Measurements from ENCODE around the gene PPCDC.

Gene PPCDC

GRCh38 chr15:75019916-75020315 is 3.5 kb upstream of the PPCDC start:
- H3K4me3 ChIP-seq (ENCODE audit: low read length), result no peak overlapping the region
- no peaks in the 10 kb centered on the region for H3K27me3 ChIP-seq (replicated peaks; ENCODE audit: control insufficient read depth, insufficient read depth, low read length)
- no peak for DNase-seq (ENCODE audit: low read depth)
- H3K9ac ChIP-seq (ENCODE audit: low read length), result no peak overlapping the region
- H3K9me3 ChIP-seq (ENCODE audit: control insufficient read depth, low read length), result no peaks in the 10 kb centered on the region
- H3K4me1 ChIP-seq (ENCODE audit: control insufficient read depth, insufficient read depth, low read length), result peaks cover 14% of the 10 kb centered on the region
- H3K36me3 ChIP-seq (ENCODE audit: control insufficient read depth, insufficient read depth, low read length, severe bottlenecking), result peaks cover 12% of the 10 kb centered on the region

GRCh38 chr15:75021341-75021740 is 2.0 kb upstream of the PPCDC start:
- Histone ChIP-seq H3K27me3 (replicated peaks; ENCODE audit: control insufficient read depth, insufficient read depth, low read length) (no peaks in the 10 kb centered on the region), H3K9me3 (ENCODE audit: control insufficient read depth, low read length) (no peaks in the 10 kb centered on the region), H3K4me3 (ENCODE audit: low read length) (no peak overlapping the region), H3K4me1 (ENCODE audit: control insufficient read depth, insufficient read depth, low read length) (peaks cover 14% of the 10 kb centered on the region), H3K36me3 (ENCODE audit: control insufficient read depth, insufficient read depth, low read length, severe bottlenecking) (peaks cover 13% of the 10 kb centered on the region), H3K9ac (ENCODE audit: low read length) (no peak overlapping the region)
- DNase-seq (ENCODE audit: low read depth), result no peak

GRCh38 chr15:75022783-75023180 is 608 bp upstream of the PPCDC start:
- DNase-seq (ENCODE audit: low read depth), result no peak
- peaks cover 4% of the 10 kb centered on the region for H3K36me3 ChIP-seq (ENCODE audit: control insufficient read depth, insufficient read depth, low read length, severe bottlenecking)
- peaks cover 14% of the 10 kb centered on the region for H3K4me1 ChIP-seq (ENCODE audit: control insufficient read depth, insufficient read depth, low read length)
- H3K4me3 ChIP-seq (ENCODE audit: low read length), result no peak overlapping the region
- peak overlapping the region; percentile 100 for H3K9ac ChIP-seq (ENCODE audit: low read length)
- no peaks in the 10 kb centered on the region for H3K27me3 ChIP-seq (replicated peaks; ENCODE audit: control insufficient read depth, insufficient read depth, low read length)
- H3K9me3 ChIP-seq (ENCODE audit: control insufficient read depth, low read length), result no peaks in the 10 kb centered on the region

GRCh38 chr15:75023872-75024636 is 664 bp downstream of the PPCDC start:
- peak overlapping the region; percentile 99 for H3K4me3 ChIP-seq (ENCODE audit: low read length)
- H3K9me3 ChIP-seq (ENCODE audit: control insufficient read depth, low read length), result no peaks in the 10 kb centered on the region
- no peaks in the 10 kb centered on the region for H3K27me3 ChIP-seq (replicated peaks; ENCODE audit: control insufficient read depth, insufficient read depth, low read length)
- DNase-seq (ENCODE audit: low read depth), result peak; percentile 54
- H3K9ac ChIP-seq (ENCODE audit: low read length), result peak overlapping the region; percentile 100
- peaks cover 4% of the 10 kb centered on the region for H3K36me3 ChIP-seq (ENCODE audit: control insufficient read depth, insufficient read depth, low read length, severe bottlenecking)
- H3K4me1 ChIP-seq (ENCODE audit: control insufficient read depth, insufficient read depth, low read length), result peaks cover 19% of the 10 kb centered on the region

GRCh38 chr15:75025107-75025506 is 1.7 kb downstream of the PPCDC start:
- H3K4me1 ChIP-seq (ENCODE audit: control insufficient read depth, insufficient read depth, low read length), result peaks cover 24% of the 10 kb centered on the region
- H3K27me3 ChIP-seq (replicated peaks; ENCODE audit: control insufficient read depth, insufficient read depth, low read length), result no peaks in the 10 kb centered on the region
- H3K36me3 ChIP-seq (ENCODE audit: control insufficient read depth, insufficient read depth, low read length, severe bottlenecking), result peaks cover 4% of the 10 kb centered on the region
- H3K4me3 ChIP-seq (ENCODE audit: low read length), result no peak overlapping the region
- no peaks in the 10 kb centered on the region for H3K9me3 ChIP-seq (ENCODE audit: control insufficient read depth, low read length)
- peak overlapping the region; percentile 23 for H3K9ac ChIP-seq (ENCODE audit: low read length)
- no peak for DNase-seq (ENCODE audit: low read depth)

- Histone ChIP-seq H3K36me3 (ENCODE audit: control insufficient read depth, insufficient read depth, low read length, severe bottlenecking) (peaks cover 4% of the 10 kb centered on the region), H3K4me3 (ENCODE audit: low read length) (no peak overlapping the region), H3K9ac (ENCODE audit: low read length) (no peak overlapping the region), H3K4me1 (ENCODE audit: control insufficient read depth, insufficient read depth, low read length) (peaks cover 30% of the 10 kb centered on the region), H3K9me3 (ENCODE audit: control insufficient read depth, low read length) (no peaks in the 10 kb centered on the region), H3K27me3 (replicated peaks; ENCODE audit: control insufficient read depth, insufficient read depth, low read length) (no peaks in the 10 kb centered on the region)
- DNase-seq (ENCODE audit: low read depth), result no peak
Observed at GRCh38 chr15:75025548-75026260, 2.3 kb downstream of the PPCDC start.

- Histone ChIP-seq H3K4me1 (ENCODE audit: control insufficient read depth, insufficient read depth, low read length) (peaks cover 36% of the 10 kb centered on the region), H3K9ac (ENCODE audit: low read length) (peak overlapping the region; percentile 9), H3K9me3 (ENCODE audit: control insufficient read depth, low read length) (no peaks in the 10 kb centered on the region), H3K27me3 (replicated peaks; ENCODE audit: control insufficient read depth, insufficient read depth, low read length) (no peaks in the 10 kb centered on the region), H3K36me3 (ENCODE audit: control insufficient read depth, insufficient read depth, low read length, severe bottlenecking) (peaks cover 4% of the 10 kb centered on the region), H3K4me3 (ENCODE audit: low read length) (no peak overlapping the region)
- no peak for DNase-seq (ENCODE audit: low read depth)
Observed at GRCh38 chr15:75027551-75027950, 4.2 kb downstream of the PPCDC start.

- Histone ChIP-seq H3K9me3 (ENCODE audit: control insufficient read depth, low read length) (no peaks in the 10 kb centered on the region), H3K27me3 (replicated peaks; ENCODE audit: control insufficient read depth, insufficient read depth, low read length) (no peaks in the 10 kb centered on the region), H3K4me3 (ENCODE audit: low read length) (no peak overlapping the region), H3K36me3 (ENCODE audit: control insufficient read depth, insufficient read depth, low read length, severe bottlenecking) (peaks cover 4% of the 10 kb centered on the region), H3K4me1 (ENCODE audit: control insufficient read depth, insufficient read depth, low read length) (peaks cover 34% of the 10 kb centered on the region), H3K9ac (ENCODE audit: low read length) (peak overlapping the region; percentile 84)
- DNase-seq (ENCODE audit: low read depth), result no peak
Observed at GRCh38 chr15:75028991-75029377, 5.6 kb downstream of the PPCDC start.

- Histone ChIP-seq H3K9me3 (ENCODE audit: control insufficient read depth, low read length) (no peaks in the 10 kb centered on the region), H3K36me3 (ENCODE audit: control insufficient read depth, insufficient read depth, low read length, severe bottlenecking) (peaks cover 4% of the 10 kb centered on the region), H3K27me3 (replicated peaks; ENCODE audit: control insufficient read depth, insufficient read depth, low read length) (no peaks in the 10 kb centered on the region), H3K4me1 (ENCODE audit: control insufficient read depth, insufficient read depth, low read length) (peaks cover 28% of the 10 kb centered on the region), H3K9ac (ENCODE audit: low read length) (peak overlapping the region; percentile 84), H3K4me3 (ENCODE audit: low read length) (peak overlapping the region; percentile 63)
- peak; percentile 95 for DNase-seq (ENCODE audit: low read depth)
Observed at GRCh38 chr15:75029378-75030022, 6.1 kb downstream of the PPCDC start.

GRCh38 chr15:75030023-75030413 is 6.6 kb downstream of the PPCDC start:
- peak overlapping the region; percentile 84 for H3K9ac ChIP-seq (ENCODE audit: low read length)
- peaks cover 4% of the 10 kb centered on the region for H3K36me3 ChIP-seq (ENCODE audit: control insufficient read depth, insufficient read depth, low read length, severe bottlenecking)
- H3K4me1 ChIP-seq (ENCODE audit: control insufficient read depth, insufficient read depth, low read length), result peaks cover 27% of the 10 kb centered on the region
- DNase-seq (ENCODE audit: low read depth), result peak; percentile 28
- H3K4me3 ChIP-seq (ENCODE audit: low read length), result peak overlapping the region; percentile 63
- H3K27me3 ChIP-seq (replicated peaks; ENCODE audit: control insufficient read depth, insufficient read depth, low read length), result no peaks in the 10 kb centered on the region
- no peaks in the 10 kb centered on the region for H3K9me3 ChIP-seq (ENCODE audit: control insufficient read depth, low read length)

GRCh38 chr15:75030424-75030823 is 7.0 kb downstream of the PPCDC start:
- Histone ChIP-seq H3K9ac (ENCODE audit: low read length) (peak overlapping the region; percentile 48), H3K4me1 (ENCODE audit: control insufficient read depth, insufficient read depth, low read length) (peaks cover 27% of the 10 kb centered on the region), H3K4me3 (ENCODE audit: low read length) (no peak overlapping the region), H3K27me3 (replicated peaks; ENCODE audit: control insufficient read depth, insufficient read depth, low read length) (no peaks in the 10 kb centered on the region), H3K36me3 (ENCODE audit: control insufficient read depth, insufficient read depth, low read length, severe bottlenecking) (peaks cover 4% of the 10 kb centered on the region), H3K9me3 (ENCODE audit: control insufficient read depth, low read length) (no peaks in the 10 kb centered on the region)
- DNase-seq (ENCODE audit: low read depth), result no peak
